Gastrocnemius medialis (tissue), 4 donors: ENCODE results near the gene AKAP13.

ENCODE experiments used
- POLR2A ChIP-seq, 2 donors: fragments of 450-650 bp; IDR thresholded peaks; one replicate each; pipeline ENCODE4 v1.6.1; 2017; ENCODE audit warnings: antibody characterized with exemption in 2 of 2, mild to moderate bottlenecking in 2 of 2, moderate library complexity in 2 of 2
- TF ChIP-seq, protein P1 (sequence below), 5 experiments: fragments of 450-650 bp in 3 of 5; fragments of 200-600 bp in 2 of 5; sonication (generic) in 2 of 5; IDR thresholded peaks in 4 of 5; conservative IDR thresholded peaks in 1 of 5; 1 replicate in 4 of 5; 2 replicates in 1 of 5; pipeline ENCODE4 v1.5.1; 2016 to 2019; ENCODE audit warnings: antibody characterized with exemption in 5 of 5, mild to moderate bottlenecking in 3 of 5, moderate library complexity in 3 of 5

DNA sequence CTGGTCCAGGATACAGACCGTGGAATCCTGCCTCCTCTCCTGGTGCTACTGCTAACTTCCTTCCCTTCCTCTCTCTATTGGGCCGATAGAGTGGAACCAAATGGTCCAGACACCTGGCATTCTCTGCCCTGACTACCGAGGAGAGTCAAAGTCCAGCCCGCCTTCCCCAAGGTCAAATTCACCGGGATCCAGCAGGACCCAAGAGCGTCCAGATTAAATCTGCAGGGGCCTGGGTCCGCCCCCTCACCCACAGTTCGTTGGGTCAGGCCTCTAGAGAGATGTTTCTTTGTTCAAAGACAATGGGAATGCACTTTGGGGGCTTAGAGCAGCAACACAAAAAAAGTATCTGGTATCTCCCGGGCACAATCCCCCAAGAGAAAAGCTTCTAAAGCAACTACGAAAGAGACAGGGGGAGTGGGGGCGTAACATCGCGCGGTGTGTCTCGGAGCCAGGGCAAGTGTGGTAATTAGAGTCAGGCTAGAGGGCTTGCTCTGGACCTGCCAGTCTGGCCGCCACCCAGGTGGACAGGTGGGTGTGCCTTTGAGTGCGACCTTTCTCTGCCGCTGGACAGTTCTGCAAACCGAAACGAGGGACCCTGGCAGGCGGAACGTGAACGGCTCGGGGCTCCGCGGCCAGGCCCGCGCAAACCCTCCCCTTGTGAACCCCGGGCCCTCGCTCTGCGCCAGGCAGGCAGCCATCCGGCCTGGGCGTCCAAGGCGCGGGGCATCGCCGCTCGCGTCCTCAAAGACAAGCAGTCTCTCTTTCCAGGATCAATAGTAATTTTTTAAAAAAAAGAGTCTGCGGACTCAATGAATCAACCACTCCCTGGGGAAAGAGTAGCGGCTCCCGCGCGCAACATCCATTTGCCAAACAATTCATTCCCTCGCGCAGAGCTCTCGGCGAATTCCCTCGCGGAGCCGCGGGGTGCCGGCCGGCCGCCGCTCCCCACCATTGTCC lies 413.5 kb downstream of the AKAP13 start:
- TF ChIP-seq POLR2A (IDR thresholded peaks at IDR 0.05), result peak in 1 of 2 donors; percentile 46
- TF ChIP-seq, protein P1, sequence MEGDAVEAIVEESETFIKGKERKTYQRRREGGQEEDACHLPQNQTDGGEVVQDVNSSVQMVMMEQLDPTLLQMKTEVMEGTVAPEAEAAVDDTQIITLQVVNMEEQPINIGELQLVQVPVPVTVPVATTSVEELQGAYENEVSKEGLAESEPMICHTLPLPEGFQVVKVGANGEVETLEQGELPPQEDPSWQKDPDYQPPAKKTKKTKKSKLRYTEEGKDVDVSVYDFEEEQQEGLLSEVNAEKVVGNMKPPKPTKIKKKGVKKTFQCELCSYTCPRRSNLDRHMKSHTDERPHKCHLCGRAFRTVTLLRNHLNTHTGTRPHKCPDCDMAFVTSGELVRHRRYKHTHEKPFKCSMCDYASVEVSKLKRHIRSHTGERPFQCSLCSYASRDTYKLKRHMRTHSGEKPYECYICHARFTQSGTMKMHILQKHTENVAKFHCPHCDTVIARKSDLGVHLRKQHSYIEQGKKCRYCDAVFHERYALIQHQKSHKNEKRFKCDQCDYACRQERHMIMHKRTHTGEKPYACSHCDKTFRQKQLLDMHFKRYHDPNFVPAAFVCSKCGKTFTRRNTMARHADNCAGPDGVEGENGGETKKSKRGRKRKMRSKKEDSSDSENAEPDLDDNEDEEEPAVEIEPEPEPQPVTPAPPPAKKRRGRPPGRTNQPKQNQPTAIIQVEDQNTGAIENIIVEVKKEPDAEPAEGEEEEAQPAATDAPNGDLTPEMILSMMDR (IDR thresholded peaks at IDR 0.05 in 4 of 5, conservative IDR thresholded peaks at IDR 0.05 in 1 of 5), result no peak
